Kidney epithelial cell (primary cell): Measurements from ENCODE around the gene TRAF2. TPM values are rescaled to one million over a fixed set of nuclear protein-coding genes. Genes with fewer than 3 reads are reported as not detected.

Experiments
- DNase-seq: peaks from one replicate; pipeline ENCODE4 v3.0.0-alpha.2; 2010; ENCODE audit warnings: low read depth
- H3K27me3 ChIP-seq: 2 replicates; pipeline ENCODE4 v1.6.0; 2011; ENCODE audit warnings: low read length; ENCODE audit not compliant: control insufficient read depth, insufficient read depth
- H3K36me3 ChIP-seq: 2 replicates; pipeline ENCODE4 v1.5.1; 2011; ENCODE audit warnings: low read length; ENCODE audit not compliant: control insufficient read depth, insufficient read depth
- H3K4me3 ChIP-seq: 2 replicates; pipeline ENCODE4 v1.5.1; 2011; ENCODE audit warnings: low read depth, mild to moderate bottlenecking, control low read depth, low read length
- total RNA-seq: library from RNA; depleted of rRNA; stranded (reverse); fragments of >200 nt; gene quantifications from 2 replicates; pipeline ENCODE4 v1.2.3, GENCODE V29; 2015
- TF ChIP-seq, protein P1 (sequence below): IDR thresholded peaks from 2 replicates; pipeline ENCODE4 v1.5.1; 2011; ENCODE audit warnings: mild to moderate bottlenecking, moderate library complexity, low read length, control low read depth, inconsistent platforms; ENCODE audit not compliant: insufficient read depth, poor library complexity, severe bottlenecking

Gene TRAF2
- total RNA-seq, 1 donor from 2014 or later: 17.5 TPM

DNA sequence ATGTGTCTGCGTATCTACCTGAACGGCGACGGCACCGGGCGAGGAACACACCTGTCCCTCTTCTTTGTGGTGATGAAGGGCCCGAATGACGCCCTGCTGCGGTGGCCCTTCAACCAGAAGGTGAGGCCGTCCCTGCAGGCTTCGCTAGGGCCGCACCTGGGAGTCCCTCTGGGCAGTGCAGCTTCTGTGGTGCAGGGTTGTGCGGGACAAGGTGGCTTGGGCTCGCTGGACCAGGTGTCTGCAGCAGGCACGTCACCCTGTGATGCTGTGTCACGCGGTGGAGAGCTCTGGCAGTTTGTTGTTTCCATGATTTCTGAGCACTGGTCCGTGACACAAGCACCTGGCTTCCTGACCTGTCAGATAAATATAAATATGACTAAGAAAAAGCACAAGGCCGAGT, 37.6 kb downstream of the TRAF2 start:
- Histone ChIP-seq H3K36me3 (peaks cover 1% of the 10 kb centered on the region), H3K4me3 (no peak overlapping the region), H3K27me3 (no peaks in the 10 kb centered on the region)
- TF ChIP-seq, protein P1, sequence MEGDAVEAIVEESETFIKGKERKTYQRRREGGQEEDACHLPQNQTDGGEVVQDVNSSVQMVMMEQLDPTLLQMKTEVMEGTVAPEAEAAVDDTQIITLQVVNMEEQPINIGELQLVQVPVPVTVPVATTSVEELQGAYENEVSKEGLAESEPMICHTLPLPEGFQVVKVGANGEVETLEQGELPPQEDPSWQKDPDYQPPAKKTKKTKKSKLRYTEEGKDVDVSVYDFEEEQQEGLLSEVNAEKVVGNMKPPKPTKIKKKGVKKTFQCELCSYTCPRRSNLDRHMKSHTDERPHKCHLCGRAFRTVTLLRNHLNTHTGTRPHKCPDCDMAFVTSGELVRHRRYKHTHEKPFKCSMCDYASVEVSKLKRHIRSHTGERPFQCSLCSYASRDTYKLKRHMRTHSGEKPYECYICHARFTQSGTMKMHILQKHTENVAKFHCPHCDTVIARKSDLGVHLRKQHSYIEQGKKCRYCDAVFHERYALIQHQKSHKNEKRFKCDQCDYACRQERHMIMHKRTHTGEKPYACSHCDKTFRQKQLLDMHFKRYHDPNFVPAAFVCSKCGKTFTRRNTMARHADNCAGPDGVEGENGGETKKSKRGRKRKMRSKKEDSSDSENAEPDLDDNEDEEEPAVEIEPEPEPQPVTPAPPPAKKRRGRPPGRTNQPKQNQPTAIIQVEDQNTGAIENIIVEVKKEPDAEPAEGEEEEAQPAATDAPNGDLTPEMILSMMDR: no peak
- no peak for DNase-seq

GRCh38 chr9:136925414-136926153, 39.3 kb downstream of the TRAF2 start:
- TF ChIP-seq, protein P1: no peak
- Histone ChIP-seq H3K27me3 (no peaks in the 10 kb centered on the region), H3K4me3 (no peak overlapping the region), H3K36me3 (peaks cover 1% of the 10 kb centered on the region)
- no peak for DNase-seq

DNA sequence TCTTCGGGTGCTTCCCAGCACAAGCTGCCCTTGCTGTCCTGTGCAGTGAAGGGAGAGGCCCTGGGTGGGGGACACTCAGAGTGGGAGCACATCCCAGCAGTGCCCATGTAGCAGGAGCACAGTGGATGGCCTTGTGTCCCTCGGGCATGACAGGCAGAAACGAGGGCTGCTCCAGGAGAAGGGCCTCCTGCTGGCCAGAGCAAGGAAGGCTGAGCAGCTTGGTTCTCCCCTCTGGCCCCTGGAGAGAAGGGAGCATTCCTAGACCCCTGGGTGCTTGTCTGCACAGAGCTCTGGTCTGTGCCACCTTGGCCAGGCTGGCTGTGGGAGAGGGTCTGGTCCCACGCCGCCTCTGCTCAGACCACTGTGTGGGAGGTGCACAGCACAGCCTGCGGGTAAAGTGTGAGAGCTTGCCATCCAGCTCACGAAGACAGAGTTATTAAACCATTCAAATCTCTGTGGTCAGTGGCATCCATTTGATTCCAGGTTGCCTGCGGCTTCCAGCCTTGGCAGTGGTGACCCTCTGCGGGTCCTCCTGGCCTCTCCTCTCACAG, 39.9 kb downstream of the TRAF2 start:
- H3K36me3 ChIP-seq: no peaks in the 10 kb centered on the region
- no peak overlapping the region for H3K4me3 ChIP-seq
- TF ChIP-seq, protein P1: no peak
- H3K27me3 ChIP-seq: no peaks in the 10 kb centered on the region
- no peak for DNase-seq

DNA sequence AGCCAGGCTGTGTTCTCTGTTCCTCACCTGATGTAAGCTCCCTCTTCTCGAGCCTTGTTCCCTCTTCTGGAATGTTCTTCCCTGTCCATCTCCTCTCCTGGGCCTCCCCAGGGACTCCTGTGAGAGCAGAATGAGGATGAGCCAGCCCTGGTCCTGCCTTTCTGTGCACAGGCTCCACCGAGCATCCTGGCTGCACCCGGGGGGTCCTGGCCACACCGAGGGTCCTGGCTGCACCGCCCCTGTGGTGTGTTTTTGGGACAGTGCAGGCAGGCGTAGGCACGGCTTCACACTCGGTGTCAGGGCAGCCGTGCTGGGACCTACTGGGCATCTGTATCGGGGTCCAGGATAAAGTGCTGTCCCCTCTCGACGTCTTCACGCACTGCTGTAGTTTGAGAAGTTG, 40.4 kb downstream of the TRAF2 start:
- TF ChIP-seq, protein P1: no peak
- H3K4me3 ChIP-seq: no peak overlapping the region
- no peaks in the 10 kb centered on the region for H3K36me3 ChIP-seq

DNA sequence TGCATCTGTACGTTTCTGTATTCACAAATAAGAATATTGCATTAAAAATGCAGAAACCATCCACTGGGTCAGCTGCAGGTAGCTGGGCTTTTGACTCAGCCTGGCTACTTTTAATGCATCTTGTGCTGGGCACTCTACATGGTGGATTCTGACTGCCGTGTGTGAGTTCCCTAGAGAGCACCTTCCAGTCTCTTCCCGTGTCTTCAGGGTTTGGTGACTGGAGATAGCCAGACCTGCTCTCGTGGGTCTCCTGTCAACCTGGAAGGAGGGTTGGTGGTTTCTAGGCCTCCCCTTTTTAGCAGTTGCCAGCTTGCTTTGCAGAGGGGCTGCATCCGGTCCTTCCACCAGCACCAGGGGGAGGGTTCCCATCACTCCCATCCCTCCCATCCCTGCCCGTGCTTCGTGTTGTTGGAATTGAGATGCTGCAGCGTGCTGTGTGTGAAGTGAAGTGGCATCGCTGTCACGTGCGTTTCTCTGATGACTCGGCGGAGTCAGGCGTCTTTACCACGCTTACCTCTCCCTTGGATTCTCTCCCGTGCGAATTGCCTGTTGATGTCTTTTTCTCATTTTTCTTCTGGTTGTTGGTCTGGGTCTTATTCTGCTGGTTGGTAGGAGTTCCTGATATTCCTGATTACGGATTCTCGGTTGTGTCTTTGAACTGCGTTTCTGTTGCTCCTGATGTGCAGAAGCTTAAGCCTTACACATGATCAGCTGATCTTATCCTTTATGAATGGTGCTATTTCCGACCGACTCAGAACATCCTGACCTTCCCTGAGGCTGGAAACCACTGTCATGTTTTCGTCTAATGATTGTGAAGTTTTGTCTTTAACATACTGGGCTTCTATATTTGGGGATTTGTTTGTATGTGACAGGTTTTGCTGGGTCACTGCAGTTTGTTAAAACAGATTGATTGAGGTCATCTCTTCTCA, 41.3 kb downstream of the TRAF2 start:
- Histone ChIP-seq H3K27me3 (no peaks in the 10 kb centered on the region), H3K36me3 (no peaks in the 10 kb centered on the region), H3K4me3 (no peak overlapping the region)
- TF ChIP-seq, protein P1: no peak
- no peak for DNase-seq

More for the DNA sequence above, 40.4 kb downstream of the TRAF2 start:
- no peak for DNase-seq
- H3K27me3 ChIP-seq: no peaks in the 10 kb centered on the region
